GM21528 (cell line): Measurements from ENCODE around the gene MTREX.

Source experiments
- ATAC-seq: cut with Tn5 transposase; IDR thresholded peaks from one replicate; pipeline ENCODE4 v1.9.1; 2021; ENCODE audit warnings: mild to moderate bottlenecking, moderate library complexity; ENCODE audit not compliant: unreplicated experiment, low FRiP score

The MTREX gene

GRCh38 chr5:55324006-55324405, 16.2 kb downstream of the MTREX start:
- ATAC-seq = no peak

- no peak for ATAC-seq
These were observed 17.1 kb downstream of the MTREX start for GRCh38 chr5:55324815-55325418.

- no peak for ATAC-seq
These were observed 17.8 kb downstream of the MTREX start for GRCh38 chr5:55325621-55326020.

- no peak for ATAC-seq
These were observed 19.5 kb downstream of the MTREX start for GRCh38 chr5:55327281-55327680.

- no peak for ATAC-seq
These were observed 23.5 kb downstream of the MTREX start for GRCh38 chr5:55331321-55331720.

- ATAC-seq = no peak
These were observed 25.2 kb downstream of the MTREX start for GRCh38 chr5:55333017-55333416.

- no peak for ATAC-seq
These were observed 26.0 kb downstream of the MTREX start for GRCh38 chr5:55333811-55334210.

- no peak for ATAC-seq
These were observed 30.4 kb downstream of the MTREX start for GRCh38 chr5:55338092-55338613.

GRCh38 chr5:55338810-55339243, 31.0 kb downstream of the MTREX start:
- ATAC-seq = no peak

- ATAC-seq = no peak
These were observed 35.3 kb downstream of the MTREX start for GRCh38 chr5:55343107-55343506.

GRCh38 chr5:55343609-55344008, 35.8 kb downstream of the MTREX start:
- no peak for ATAC-seq

- ATAC-seq = no peak
These were observed 36.7 kb downstream of the MTREX start for GRCh38 chr5:55344392-55344992.

GRCh38 chr5:55345327-55345726, 37.5 kb downstream of the MTREX start:
- ATAC-seq = no peak

- ATAC-seq = no peak
These were observed 40.0 kb downstream of the MTREX start for GRCh38 chr5:55347786-55348185.

- ATAC-seq = no peak
These were observed 43.0 kb downstream of the MTREX start for GRCh38 chr5:55350754-55351153.

GRCh38 chr5:55356896-55357295, 49.1 kb downstream of the MTREX start:
- no peak for ATAC-seq

GRCh38 chr5:55360190-55360589, 52.4 kb downstream of the MTREX start:
- no peak for ATAC-seq

GRCh38 chr5:55363856-55364255, 56.1 kb downstream of the MTREX start:
- ATAC-seq = no peak

GRCh38 chr5:55364537-55365055, 56.8 kb downstream of the MTREX start:
- peak; percentile 95 for ATAC-seq

GRCh38 chr5:55370291-55370925, 62.6 kb downstream of the MTREX start:
- ATAC-seq = no peak

- no peak for ATAC-seq
These were observed 63.4 kb downstream of the MTREX start for GRCh38 chr5:55371145-55371544.
